PC-9 (cell line): ENCODE data around the gene RHOT1. TPM values are rescaled to one million over a fixed set of nuclear protein-coding genes. Genes with fewer than 3 reads are reported as not detected.

Experiments used
- BruUV-seq: library from RNA; stranded (reverse); fragments of 400-500 nt; replicated peaks from 2 replicates; lab custom pipeline; 2021; lab: Mats Ljungman, UMichigan
- CTCF ChIA-PET: fragments of 300-600 bp; sonication (Branson Sonifier 250); formaldehyde crosslinking; loops from one replicate; lab custom pipeline; 2022; ENCODE audit warnings: antibody characterized with exemption; lab: Charles Lee
- POLR2A ChIA-PET: fragments of 300-600 bp; sonication (Branson Sonifier 250); formaldehyde crosslinking; loops from one replicate; lab custom pipeline; 2022; ENCODE audit warnings: antibody characterized with exemption; ENCODE audit not compliant: unreplicated experiment; lab: Charles Lee
- DNase-seq, 2 experiments: peaks; one replicate each; pipeline versions ENCODE4 v3.0.0 to v3.0.0-alpha.2; 2015 to 2022; ENCODE audit warnings: mixed read lengths in 1 of 2
- H2AFZ ChIP-seq: fragments of 200-600 bp; sonication (generic); 2 replicates; pipeline ENCODE4 v1.8.1; 2017; ENCODE audit warnings: antibody characterized with exemption
- H3F3A ChIP-seq: fragments of 200-600 bp; sonication (generic); 2 replicates; pipeline ENCODE4 v1.8.1; 2017; ENCODE audit warnings: antibody characterized with exemption, mild to moderate bottlenecking, low read depth; ENCODE audit not compliant: insufficient read depth
- H3K27ac ChIP-seq: fragments of 200-600 bp; sonication (generic); 2 replicates; pipeline ENCODE4 v1.6.1; 2016; ENCODE audit warnings: mixed run types
- H3K27me3 ChIP-seq: fragments of 200-600 bp; sonication (generic); 2 replicates; pipeline ENCODE4 v1.6.1; 2016; ENCODE audit warnings: low read depth, mixed run types; ENCODE audit not compliant: insufficient read depth
- H3K36me3 ChIP-seq: fragments of 200-600 bp; sonication (generic); 2 replicates; pipeline ENCODE4 v1.6.1; 2016; ENCODE audit warnings: low read depth, mixed run types
- H3K4me1 ChIP-seq: fragments of 200-600 bp; sonication (generic); replicated peaks from 2 replicates; pipeline ENCODE4 v1.6.1; 2016; ENCODE audit warnings: mixed run types; ENCODE audit not compliant: insufficient read depth
- H3K4me2 ChIP-seq: fragments of 200-600 bp; sonication (generic); 2 replicates; pipeline ENCODE4 v1.6.1; 2017; ENCODE audit warnings: mixed run types
- H3K4me3 ChIP-seq: fragments of 200-600 bp; sonication (generic); 2 replicates; pipeline ENCODE4 v1.6.1; 2016; ENCODE audit warnings: mixed run types
- H3K79me2 ChIP-seq: fragments of 200-600 bp; sonication (generic); 2 replicates; pipeline ENCODE4 v1.6.1; 2017; ENCODE audit warnings: low read depth, mixed run types
- H3K9me2 ChIP-seq: fragments of 200-600 bp; sonication (generic); 2 replicates; pipeline ENCODE4 v1.8.1; 2017; ENCODE audit warnings: mild to moderate bottlenecking; ENCODE audit not compliant: insufficient read depth
- H3K9me3 ChIP-seq: fragments of 200-600 bp; sonication (generic); 2 replicates; pipeline ENCODE4 v1.8.1; 2016; ENCODE audit warnings: low read depth; ENCODE audit not compliant: insufficient read depth
- H4K20me1 ChIP-seq: fragments of 200-600 bp; sonication (generic); 2 replicates; pipeline ENCODE4 v1.8.1; 2017; ENCODE audit not compliant: insufficient read depth
- EZH2 ChIP-seq: fragments of 200-600 bp; sonication (generic); IDR thresholded peaks from 2 replicates; pipeline ENCODE4 v1.8.0; 2017; ENCODE audit warnings: antibody characterized with exemption, low read depth
- intact Hi-C: fragments of 100-400 bp; cut with micrococcal nuclease; formaldehyde crosslinking; loops from one replicate; pipeline ENCODE4 v1.10.0; 2022; ENCODE audit not compliant: unreplicated experiment
- total RNA-seq: library from RNA; stranded (reverse); gene quantifications from 2 replicates; pipeline ENCODE4 v1.2.3, GENCODE V29; 2021
- TF ChIP-seq, protein P1 (sequence below): fragments of 200-600 bp; sonication (generic); conservative IDR thresholded peaks from 2 replicates; pipeline ENCODE4 v1.6.1; 2017; ENCODE audit warnings: mixed run types, antibody characterized with exemption, mild to moderate bottlenecking, moderate library complexity

Gene RHOT1
- total RNA-seq, 1 experiment from 2014 or later = 28.3 TPM

DNA sequence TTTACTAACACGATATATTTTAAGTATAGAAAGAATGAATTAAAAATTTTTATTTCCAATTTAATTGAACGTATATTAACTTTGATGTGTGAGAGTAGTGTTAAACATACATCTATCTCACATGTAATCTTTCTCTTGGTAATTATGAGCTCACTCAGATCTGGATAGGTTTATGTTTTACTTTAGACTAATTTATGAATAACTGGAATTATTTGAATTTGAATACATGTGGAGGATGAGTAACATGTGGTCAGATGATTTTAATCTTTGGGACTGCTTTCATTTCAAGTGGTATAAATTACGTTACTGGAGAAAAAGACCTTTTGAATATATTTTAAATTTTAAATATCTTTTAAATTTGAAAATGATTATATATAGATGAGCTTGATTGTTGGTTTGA, 73.4 kb downstream of the RHOT1 start:
- no peak overlapping the region for H3K4me2 ChIP-seq
- H3K9me2 ChIP-seq = no peaks in the 10 kb centered on the region
- no peaks in the 10 kb centered on the region for H3K79me2 ChIP-seq
- peaks cover 5% of the 10 kb centered on the region; the same call in 1 of the 2 replicates for H3K36me3 ChIP-seq
- no TSS peak for BruUV-seq
- no peaks in the 10 kb centered on the region for H3K27me3 ChIP-seq
- DNase-seq = no peak
- no peaks in the 10 kb centered on the region for H3K9me3 ChIP-seq
- no peak overlapping the region for H2AFZ ChIP-seq
- H4K20me1 ChIP-seq = no peaks in the 10 kb centered on the region
- no peak overlapping the region for H3K27ac ChIP-seq
- H3K4me3 ChIP-seq = no peak overlapping the region
- ChIA-PET POLR2A (interaction anchor here (0.5 to 0.7 kb wide), 2 partner anchors 52 to 64 kb away, joined by 5 to 21 read pairs; no protein-coding TSS in a partner anchor), CTCF (no interaction called here)
- intact Hi-C loops = no loop called here
- TF ChIP-seq, protein P1, sequence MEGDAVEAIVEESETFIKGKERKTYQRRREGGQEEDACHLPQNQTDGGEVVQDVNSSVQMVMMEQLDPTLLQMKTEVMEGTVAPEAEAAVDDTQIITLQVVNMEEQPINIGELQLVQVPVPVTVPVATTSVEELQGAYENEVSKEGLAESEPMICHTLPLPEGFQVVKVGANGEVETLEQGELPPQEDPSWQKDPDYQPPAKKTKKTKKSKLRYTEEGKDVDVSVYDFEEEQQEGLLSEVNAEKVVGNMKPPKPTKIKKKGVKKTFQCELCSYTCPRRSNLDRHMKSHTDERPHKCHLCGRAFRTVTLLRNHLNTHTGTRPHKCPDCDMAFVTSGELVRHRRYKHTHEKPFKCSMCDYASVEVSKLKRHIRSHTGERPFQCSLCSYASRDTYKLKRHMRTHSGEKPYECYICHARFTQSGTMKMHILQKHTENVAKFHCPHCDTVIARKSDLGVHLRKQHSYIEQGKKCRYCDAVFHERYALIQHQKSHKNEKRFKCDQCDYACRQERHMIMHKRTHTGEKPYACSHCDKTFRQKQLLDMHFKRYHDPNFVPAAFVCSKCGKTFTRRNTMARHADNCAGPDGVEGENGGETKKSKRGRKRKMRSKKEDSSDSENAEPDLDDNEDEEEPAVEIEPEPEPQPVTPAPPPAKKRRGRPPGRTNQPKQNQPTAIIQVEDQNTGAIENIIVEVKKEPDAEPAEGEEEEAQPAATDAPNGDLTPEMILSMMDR = no peak
- no peak for TF ChIP-seq EZH2
- no peaks in the 10 kb centered on the region for H3K4me1 ChIP-seq
- no peaks in the 10 kb centered on the region for H3F3A ChIP-seq

DNA sequence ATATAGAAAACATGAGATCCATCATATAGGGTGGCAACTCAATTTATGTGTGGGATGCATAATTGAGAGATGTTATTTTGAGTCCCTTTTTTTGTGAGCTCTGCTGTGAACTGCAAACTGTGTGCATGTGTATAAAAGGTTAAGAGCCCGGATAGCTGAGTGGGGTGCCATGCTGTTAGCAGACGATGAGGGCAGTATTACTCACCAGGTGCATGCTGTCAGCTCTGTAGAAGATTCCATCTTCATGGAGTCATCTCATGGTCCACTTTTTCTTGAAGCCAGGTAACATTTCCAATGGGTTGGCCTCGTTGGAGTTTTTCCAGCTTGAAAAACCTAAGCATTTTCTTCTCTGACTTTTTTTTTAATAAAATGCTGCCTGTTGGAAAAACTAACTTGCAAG, 80.3 kb downstream of the RHOT1 start:
- DNase-seq = no peak
- H3K79me2 ChIP-seq = no peaks in the 10 kb centered on the region
- no peaks in the 10 kb centered on the region for H4K20me1 ChIP-seq
- H3K4me3 ChIP-seq = no peak overlapping the region
- BruUV-seq = no TSS peak
- no peak overlapping the region for H3K27ac ChIP-seq
- H3K4me1 ChIP-seq = no peaks in the 10 kb centered on the region
- 0 out of 2 replicates have a peak, but pooled peaks cover 4% of the 10 kb centered on the region for H3F3A ChIP-seq
- no peaks in the 10 kb centered on the region for H3K27me3 ChIP-seq
- no peaks in the 10 kb centered on the region for H3K9me3 ChIP-seq
- ChIA-PET CTCF (interaction anchor here (0.7 kb wide), 1 partner anchor 33 kb away, joined by 3 read pairs; no protein-coding TSS in a partner anchor), POLR2A (no interaction called here)
- intact Hi-C loops = no loop called here
- no peak overlapping the region for H3K4me2 ChIP-seq
- no peak for TF ChIP-seq EZH2
- TF ChIP-seq, protein P1 = no peak
- H3K9me2 ChIP-seq = no peaks in the 10 kb centered on the region
- H3K36me3 ChIP-seq = no peaks in the 10 kb centered on the region
- no peak overlapping the region for H2AFZ ChIP-seq

DNA sequence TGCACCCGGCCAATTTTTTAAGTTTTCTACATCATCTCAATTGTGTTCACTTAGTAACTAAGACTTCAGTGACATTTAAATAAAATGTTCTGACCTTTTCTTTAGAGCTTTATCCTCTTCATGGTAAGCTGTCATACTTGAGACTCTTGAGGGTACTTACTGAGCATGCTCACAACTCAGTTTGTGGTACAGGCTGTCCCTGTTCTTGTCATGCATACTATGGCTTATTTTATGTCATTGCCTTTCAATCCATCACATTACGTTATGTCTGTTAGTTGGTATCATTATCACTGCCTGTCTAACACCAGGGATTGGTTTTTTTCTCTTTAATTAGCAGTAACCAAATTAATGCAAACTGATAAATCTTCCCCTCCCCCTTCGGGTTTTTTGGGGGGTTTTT, 81.4 kb downstream of the RHOT1 start:
- Histone ChIP-seq H3K9me2 (no peaks in the 10 kb centered on the region), H3K4me2 (no peak overlapping the region), H3K9me3 (no peaks in the 10 kb centered on the region), H3K79me2 (no peaks in the 10 kb centered on the region), H2AFZ (no peak overlapping the region), H3K27ac (no peak overlapping the region), H3K27me3 (no peaks in the 10 kb centered on the region), H3K4me3 (no peak overlapping the region), H3K4me1 (no peaks in the 10 kb centered on the region), H3F3A (0 out of 2 replicates have a peak, but pooled peaks cover 4% of the 10 kb centered on the region), H4K20me1 (no peaks in the 10 kb centered on the region), H3K36me3 (no peaks in the 10 kb centered on the region)
- ChIA-PET CTCF (interaction anchor here (0.6 kb wide), 1 partner anchor 19 kb away, joined by 3 read pairs; no protein-coding TSS in a partner anchor), POLR2A (no interaction called here)
- TF ChIP-seq, protein P1 = no peak
- TF ChIP-seq EZH2 = no peak
- no peak for DNase-seq
- intact Hi-C loops = no loop called here
- BruUV-seq = no TSS peak
